ENCODE data around the gene GRK6. TPM values are rescaled to one million over a fixed set of nuclear protein-coding genes. Genes with fewer than 3 reads are reported as not detected.

Gene GRK6
- total RNA-seq, 2 donors from 2014 or later = 27.3 to 33.3 TPM

- no peak for DNase-seq (ENCODE audit: low spot score)
- Histone ChIP-seq H3K9me3 (no peaks in the 10 kb centered on the region), H3K27me3 (replicated peaks; ENCODE audit: insufficient read depth) (no peaks in the 10 kb centered on the region), H3K4me3 (no peak overlapping the region), H3K27ac (no peak overlapping the region), H3K4me1 (ENCODE audit: control insufficient read depth in 1 of 2, low read depth in 2 of 2) (no peaks in the 10 kb centered on the region), H3K36me3 (peaks cover 47% of the 10 kb centered on the region)
- ATAC-seq (ENCODE audit: insufficient number of reproducible peaks, low FRiP score, low read depth) = no peak
- TF ChIP-seq CTCF (IDR thresholded peaks at IDR 0.05) = no peak
Measured at GRCh38 chr5:177439518-177440053, 13.1 kb downstream of the GRK6 start.

GRCh38 chr5:177440211-177440989 is 13.9 kb downstream of the GRK6 start:
- Histone ChIP-seq H3K9me3 (no peaks in the 10 kb centered on the region), H3K4me1 (ENCODE audit: control insufficient read depth in 1 of 2, low read depth in 2 of 2) (peaks cover 0 to 3% of the 10 kb centered on the region in 2 donors), H3K27ac (no peak overlapping the region), H3K4me3 (no peak overlapping the region), H3K36me3 (peaks cover 41% of the 10 kb centered on the region), H3K27me3 (replicated peaks; ENCODE audit: insufficient read depth) (no peaks in the 10 kb centered on the region)
- ATAC-seq (ENCODE audit: insufficient number of reproducible peaks, low FRiP score, low read depth) (no peak), DNase-seq (ENCODE audit: low spot score) (no peak)
- no peak for TF ChIP-seq CTCF (IDR thresholded peaks at IDR 0.05)

GRCh38 chr5:177440990-177441780 is 14.7 kb downstream of the GRK6 start:
- Histone ChIP-seq H3K36me3 (peaks cover 35% of the 10 kb centered on the region), H3K4me3 (no peak overlapping the region), H3K9me3 (no peaks in the 10 kb centered on the region), H3K4me1 (ENCODE audit: control insufficient read depth in 1 of 2, low read depth in 2 of 2) (peaks cover 5 to 11% of the 10 kb centered on the region in 2 donors), H3K27ac (no peak overlapping the region), H3K27me3 (replicated peaks; ENCODE audit: insufficient read depth) (no peaks in the 10 kb centered on the region)
- ATAC-seq (ENCODE audit: insufficient number of reproducible peaks, low FRiP score, low read depth) (no peak), DNase-seq (ENCODE audit: low spot score) (no peak)
- no peak for TF ChIP-seq CTCF (IDR thresholded peaks at IDR 0.05)

GRCh38 chr5:177442066-177442826 is 15.8 kb downstream of the GRK6 start:
- DNase-seq (ENCODE audit: low spot score) = no peak
- TF ChIP-seq CTCF (IDR thresholded peaks at IDR 0.05) = no peak
- no peak overlapping the region for H3K4me3 ChIP-seq

More at GRCh38 chr5:177442066-177442826, 15.8 kb downstream of the GRK6 start:
- no peak overlapping the region for H3K27ac ChIP-seq
- no peaks in the 10 kb centered on the region for H3K9me3 ChIP-seq
- peaks cover 28% of the 10 kb centered on the region for H3K36me3 ChIP-seq
- peaks cover 11 to 19% of the 10 kb centered on the region in 2 donors for H3K4me1 ChIP-seq (ENCODE audit: control insufficient read depth in 1 of 2, low read depth in 2 of 2)
- H3K27me3 ChIP-seq (replicated peaks; ENCODE audit: insufficient read depth) = no peaks in the 10 kb centered on the region
- ATAC-seq (ENCODE audit: insufficient number of reproducible peaks, low FRiP score, low read depth) = no peak

All from thoracic aorta (tissue), 2 donors.